HL-60 (cell line): Measurements from ENCODE around the gene STXBP5.

Experiments
- DNase-seq, 2 experiments: peaks; one replicate each; pipeline ENCODE4 v3.0.0-alpha.2; 2010 to 2020; ENCODE audit warnings: low read depth in 1 of 2, low spot score in 1 of 2
- H3K27ac ChIP-seq: fragments of 250-450 bp; sonication (Bioruptor Pico); replicated peaks from 2 replicates; pipeline ENCODE4 v1.5.1; 2020; ENCODE audit warnings: mild to moderate bottlenecking, moderate library complexity
- H3K27me3 ChIP-seq: fragments of 250-450 bp; sonication (Bioruptor Pico); 2 replicates; pipeline ENCODE4 v1.5.1; 2021; ENCODE audit warnings: mild to moderate bottlenecking, moderate library complexity; ENCODE audit not compliant: insufficient read depth, poor library complexity, severe bottlenecking
- H3K4me3 ChIP-seq: replicated peaks from 2 replicates; pipeline ENCODE4 v1.5.1; 2011; ENCODE audit warnings: mild to moderate bottlenecking, control low read depth, low read length; ENCODE audit not compliant: insufficient read depth
- CTCF ChIP-seq: IDR thresholded peaks from one replicate; pipeline ENCODE4 v1.5.1; 2011; ENCODE audit warnings: low read length, control low read depth, inconsistent platforms; ENCODE audit not compliant: insufficient read depth
- GABPA ChIP-seq: IDR thresholded peaks from 2 replicates; pipeline ENCODE4 v1.6.1; 2012; ENCODE audit warnings: low read depth
- POLR2AphosphoS5 ChIP-seq: IDR thresholded peaks from 2 replicates; pipeline ENCODE4 v1.6.1; 2012; ENCODE audit warnings: low read depth
- REST ChIP-seq: IDR thresholded peaks from 2 replicates; pipeline ENCODE4 v1.6.1; 2012; ENCODE audit warnings: low read depth; ENCODE audit not compliant: insufficient replicate concordance
- SPI1 ChIP-seq: IDR thresholded peaks from 2 replicates; pipeline ENCODE4 v1.6.1; 2012; ENCODE audit warnings: low read depth, mild to moderate bottlenecking, borderline replicate concordance

The STXBP5 gene

GRCh38 chr6:147260091-147260490 lies 55.9 kb downstream of the STXBP5 start:
- Histone ChIP-seq H3K27ac (no peak overlapping the region), H3K27me3 (no peaks in the 10 kb centered on the region), H3K4me3 (no peak overlapping the region)
- no peak for DNase-seq
- TF ChIP-seq POLR2AphosphoS5 (no peak), CTCF (no peak), GABPA (no peak), SPI1 (no peak), REST (no peak)

- DNase-seq, result no peak
- Histone ChIP-seq H3K4me3 (no peak overlapping the region), H3K27me3 (no peaks in the 10 kb centered on the region), H3K27ac (no peak overlapping the region)
- TF ChIP-seq GABPA (no peak), SPI1 (no peak), REST (no peak), CTCF (no peak), POLR2AphosphoS5 (no peak)
These were observed 58.7 kb downstream of the STXBP5 start for GRCh38 chr6:147262946-147263345.

- no peak for TF ChIP-seq GABPA
- no peak for TF ChIP-seq REST
- TF ChIP-seq SPI1, result no peak
- TF ChIP-seq CTCF, result no peak
- TF ChIP-seq POLR2AphosphoS5, result no peak
- no peak for DNase-seq
These were observed 62.6 kb downstream of the STXBP5 start for GRCh38 chr6:147266821-147267220.

More at GRCh38 chr6:147266821-147267220, 62.6 kb downstream of the STXBP5 start:
- Histone ChIP-seq H3K4me3 (no peak overlapping the region), H3K27ac (no peak overlapping the region), H3K27me3 (no peaks in the 10 kb centered on the region)
